Measurements from ENCODE around the gene DENND4C.
A peak's percentile ranks its signal among the peaks of the same experiment; 100 is the strongest.
"Not testable (repeated sequence)": the region's sequence is repeated elsewhere in the genome, so short reads cannot be mapped to it uniquely, and the experiment has no call there.

The DENND4C gene
- 271 to 304 reads per million in 2 donors for total RNA-seq

DNA sequence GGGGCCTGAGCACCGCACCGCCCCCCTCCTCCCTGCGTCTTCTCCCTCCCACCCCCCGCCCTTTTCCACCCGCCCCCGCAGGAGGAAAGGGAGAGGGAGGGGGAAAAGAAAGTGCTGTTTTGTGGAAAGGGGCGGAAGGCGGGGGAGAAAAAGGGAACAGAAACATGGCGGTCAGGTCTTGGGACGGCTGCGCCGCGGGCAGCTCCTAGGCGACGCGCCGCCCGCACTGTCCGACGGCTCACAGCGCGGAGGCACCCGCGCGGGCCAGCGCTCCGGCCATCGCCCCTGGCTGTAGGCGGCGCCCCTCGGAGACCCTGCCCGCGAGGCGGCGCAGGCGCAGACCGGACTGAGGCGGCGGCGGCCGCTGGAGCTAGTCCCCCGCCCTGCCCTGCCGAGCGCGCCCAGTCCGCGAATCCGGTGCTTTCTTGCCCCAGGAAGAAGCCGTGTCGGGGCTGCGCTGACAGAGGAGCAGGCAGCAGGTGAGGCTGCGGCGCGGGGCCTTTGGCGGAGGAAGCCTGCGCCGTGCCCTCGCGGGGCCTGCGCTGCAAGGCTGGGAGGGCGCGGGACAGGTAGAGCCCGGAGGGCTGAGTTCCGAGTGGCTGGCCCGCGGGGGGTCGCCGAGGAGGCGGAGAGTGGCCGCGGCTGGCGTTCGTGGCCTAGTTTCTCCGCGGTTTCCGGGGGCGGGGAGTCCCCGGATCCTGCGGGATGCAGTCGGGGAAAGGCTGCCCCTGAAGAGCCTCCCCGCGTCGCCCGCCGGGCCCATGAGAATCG, at the start of gene DENND4C:
DENND4C (plus strand) TSS at position 339 of the 771 bp plus-strand sequence. CDS start 45,482 bp downstream, outside the sequence.
- DNase-seq: peak; percentile 73

- DNase-seq: no peak
Observed at GRCh38 chr9:19180991-19181390, 49.5 kb upstream of the DENND4C start.

- DNase-seq: no peak
Observed at GRCh38 chr9:19181561-19181960, 48.9 kb upstream of the DENND4C start.

DNA sequence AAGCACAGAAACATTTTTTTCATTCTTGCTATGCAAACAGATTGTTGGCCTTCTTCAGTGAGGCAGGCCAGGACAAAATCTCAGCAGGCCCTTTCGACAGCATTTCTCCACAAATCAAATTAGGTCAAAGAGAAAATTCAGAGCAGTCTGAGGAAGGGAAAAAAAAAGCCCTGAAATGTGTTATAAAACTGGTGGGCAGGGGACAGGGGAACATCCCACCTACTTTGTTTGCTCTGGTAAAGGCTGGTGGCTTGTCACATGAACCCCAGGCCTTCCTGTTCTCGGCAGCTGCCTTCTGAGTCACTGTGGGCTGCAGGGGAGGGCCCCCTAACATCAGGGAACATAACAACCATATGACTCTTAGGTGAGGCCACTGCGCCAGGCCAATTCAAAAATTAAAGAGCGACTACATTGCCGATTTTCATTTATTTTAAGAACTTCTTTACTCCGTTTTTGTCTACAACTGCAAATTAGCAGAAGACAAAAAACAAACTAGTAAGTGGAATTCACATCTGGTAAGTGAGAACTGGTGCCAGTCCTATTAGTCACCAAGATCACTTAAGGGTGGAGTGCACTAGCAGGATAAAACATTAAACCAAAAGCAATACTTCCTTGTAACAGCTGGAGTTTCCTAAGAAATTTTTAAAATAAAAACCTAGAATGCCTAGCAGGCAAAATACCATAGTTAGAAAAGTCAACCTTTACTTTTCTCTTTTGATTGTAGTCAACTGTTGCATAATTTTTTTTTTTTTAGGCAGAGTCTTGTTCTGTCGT, 46.2 kb upstream of the DENND4C start:
- no peak for DNase-seq

DNA sequence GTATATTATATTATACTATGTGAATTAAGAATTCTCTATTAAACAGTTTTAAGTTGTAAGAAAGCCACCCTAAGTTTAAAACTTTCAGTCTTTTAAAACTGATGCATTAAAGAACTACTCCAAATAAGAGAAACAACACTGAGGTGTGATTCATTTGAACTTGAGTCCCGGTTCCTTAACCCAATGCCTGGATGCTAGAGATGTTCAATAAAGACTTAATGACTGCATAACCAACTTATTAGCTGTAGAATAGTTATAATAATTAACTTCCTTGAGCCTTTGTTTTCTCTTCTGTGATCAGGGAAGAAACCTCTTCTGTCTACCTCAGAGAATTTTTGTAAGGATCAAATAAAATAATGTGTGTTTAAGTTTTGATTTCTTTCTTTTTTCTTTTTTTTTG, 45.3 kb upstream of the DENND4C start:
- no peak for DNase-seq

DNA sequence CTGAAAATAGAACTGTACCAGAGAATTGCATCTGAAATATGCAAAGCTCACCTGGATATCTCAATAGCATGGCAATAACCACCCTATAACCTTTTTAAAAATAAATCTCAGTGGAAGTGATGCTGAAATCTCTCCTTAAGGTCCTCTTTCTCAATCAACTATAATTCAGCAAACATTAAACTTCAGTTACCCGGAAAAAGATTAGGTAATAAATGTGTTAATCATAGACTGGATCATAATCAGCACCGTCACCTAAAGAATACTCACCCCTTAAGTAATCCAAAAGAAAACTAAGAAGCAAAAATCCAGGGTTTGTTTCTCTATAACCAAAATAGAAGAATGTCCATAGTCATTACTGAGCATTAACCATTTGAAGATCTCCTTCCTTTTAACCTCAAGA, 44.3 kb upstream of the DENND4C start:
- no peak for DNase-seq

DNA sequence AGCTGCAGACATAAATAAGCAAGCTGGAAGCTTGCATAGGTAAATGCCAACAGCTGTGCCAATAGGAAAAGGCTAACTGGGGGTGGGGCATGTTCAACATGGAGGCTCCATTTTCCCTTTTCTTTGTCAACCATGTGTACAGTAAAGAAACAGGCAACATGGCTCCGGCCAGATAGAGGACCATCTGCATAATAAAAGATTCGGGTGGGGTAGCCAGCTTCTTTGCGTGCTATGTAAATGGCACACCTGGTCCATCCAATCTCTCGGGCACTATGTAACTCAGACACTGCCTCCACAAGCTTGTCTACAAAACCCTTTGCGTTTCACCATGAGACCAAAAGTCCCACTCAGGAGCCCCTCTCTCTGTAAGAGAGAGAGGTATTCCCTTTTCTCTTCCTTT, 41.7 kb upstream of the DENND4C start:
- no peak for DNase-seq

DNA sequence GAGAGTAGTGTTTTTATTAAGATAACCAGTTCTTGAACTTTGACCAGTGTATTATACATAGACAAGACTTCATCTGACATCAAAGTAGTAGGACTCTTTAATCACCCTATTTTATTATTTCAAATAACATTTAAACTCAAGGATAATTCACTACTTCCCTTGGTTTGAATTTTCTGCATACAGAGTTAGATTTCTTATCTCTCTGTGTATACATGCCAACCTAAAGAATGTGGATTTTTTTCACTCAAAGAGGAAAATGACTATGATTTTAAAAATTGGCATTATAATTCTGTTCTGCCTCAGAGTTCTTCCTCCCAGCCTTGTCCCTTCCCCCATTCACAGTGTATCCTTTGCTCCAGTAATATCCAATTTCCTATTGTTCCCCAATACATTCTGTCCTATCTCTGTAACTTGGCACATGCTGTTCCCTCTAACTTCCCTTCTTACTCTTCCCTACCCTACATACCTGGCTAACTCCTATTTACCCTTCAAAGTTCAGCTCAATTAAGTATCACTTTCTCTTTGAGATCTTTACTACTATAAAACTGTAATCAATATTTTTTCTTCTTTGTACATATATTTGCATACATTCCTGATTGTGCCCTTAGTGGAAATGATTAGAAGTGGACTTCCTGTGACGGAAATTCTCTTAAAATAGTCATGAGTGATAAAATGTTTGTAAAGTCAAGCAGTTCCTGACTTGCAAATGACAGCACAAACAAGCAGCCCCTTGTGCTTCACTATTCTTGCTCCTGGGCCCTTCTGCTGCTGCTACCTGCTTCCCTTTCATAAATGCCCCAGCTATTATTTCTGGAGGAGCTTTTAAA, 38.1 kb upstream of the DENND4C start:
- DNase-seq: no peak

GRCh38 chr9:19193029-19193324, 37.5 kb upstream of the DENND4C start:
- DNase-seq: no peak

GRCh38 chr9:19193358-19193973, 37.0 kb upstream of the DENND4C start:
- not testable (repeated sequence) for DNase-seq

- DNase-seq: no peak
Observed at GRCh38 chr9:19198406-19198805, 32.1 kb upstream of the DENND4C start.

DNA sequence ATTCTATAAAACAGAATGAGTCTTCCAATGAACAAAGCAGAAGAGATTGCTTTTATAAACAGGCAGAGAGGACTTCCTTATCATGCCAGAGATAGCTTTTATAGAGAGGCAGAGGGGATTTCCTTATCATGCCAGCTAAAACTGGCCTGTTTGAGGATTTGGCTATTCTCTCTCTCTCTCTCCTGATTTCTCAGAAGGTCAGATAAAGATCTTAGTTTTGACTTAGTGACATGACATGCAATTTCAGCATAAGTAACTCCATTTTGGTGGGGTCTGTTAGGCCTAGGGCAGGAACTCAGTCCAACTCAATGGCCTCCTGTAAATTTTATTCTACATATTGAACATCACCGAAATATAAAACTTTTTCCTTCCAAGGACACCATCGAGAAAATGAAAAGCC, 31.5 kb upstream of the DENND4C start:
- no peak for DNase-seq

- DNase-seq: no peak
Observed at GRCh38 chr9:19200229-19200628, 30.3 kb upstream of the DENND4C start.

- DNase-seq: no peak
Observed at GRCh38 chr9:19201899-19202891, 28.3 kb upstream of the DENND4C start.

- DNase-seq: no peak
Observed at GRCh38 chr9:19203058-19203457, 27.4 kb upstream of the DENND4C start.

GRCh38 chr9:19208653-19209052, 21.8 kb upstream of the DENND4C start:
- DNase-seq: no peak

DNA sequence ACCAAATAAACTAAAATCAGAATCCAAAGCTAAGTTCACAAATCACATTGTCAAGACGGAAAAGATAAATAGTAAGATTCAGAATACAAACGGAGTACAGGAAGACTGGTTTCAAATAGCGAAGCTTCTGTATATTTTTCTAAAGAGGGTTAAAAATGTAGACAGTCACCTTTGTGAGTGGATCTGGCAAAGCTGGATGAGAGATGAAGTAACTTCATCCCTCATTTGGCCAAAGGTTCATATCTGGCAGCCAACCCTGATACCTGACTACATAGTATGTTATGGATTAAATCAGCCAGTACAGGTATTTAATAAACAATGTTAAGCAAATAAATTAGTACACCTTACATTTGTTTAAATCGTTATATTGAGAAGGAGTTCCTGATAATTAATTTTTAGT, 21.3 kb upstream of the DENND4C start:
- no peak for DNase-seq

DNA sequence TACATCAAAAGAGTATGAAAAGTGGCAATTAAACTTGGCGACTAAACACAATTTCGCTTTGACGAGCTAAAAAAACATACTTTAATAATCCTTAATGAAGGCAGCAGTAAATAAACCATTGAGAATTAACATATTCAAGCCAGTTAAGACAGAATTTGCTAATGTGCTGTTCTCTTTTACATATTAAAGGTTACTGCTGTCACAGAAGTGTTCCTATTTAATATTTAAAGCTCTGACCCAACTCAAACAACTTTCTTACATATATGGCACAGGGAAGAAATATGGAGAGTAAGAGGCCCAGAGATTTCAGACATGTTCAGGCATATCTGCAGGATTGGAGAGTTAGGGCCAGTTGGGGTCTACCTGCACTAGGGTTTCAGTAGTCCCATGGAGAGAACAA, 16.7 kb upstream of the DENND4C start:
- DNase-seq: no peak

DNA sequence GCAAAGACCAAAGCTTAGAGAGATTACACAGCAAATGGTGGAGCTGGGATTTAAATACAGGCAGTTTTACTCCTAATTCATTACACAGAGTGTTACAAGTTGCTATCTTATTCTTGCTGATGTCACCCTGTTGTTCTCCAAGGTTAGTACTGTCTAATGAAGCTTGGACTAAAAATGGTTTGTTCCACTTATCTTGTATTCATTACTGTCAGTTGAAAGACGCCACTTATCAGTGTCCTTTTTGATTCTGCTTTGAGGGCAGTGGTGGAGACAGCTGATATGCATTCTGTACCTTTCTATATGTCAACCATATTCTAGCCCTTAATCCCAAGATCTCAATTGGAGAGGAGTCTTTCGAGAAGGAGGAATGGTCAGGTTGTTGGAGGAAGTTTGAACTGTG, 14.0 kb upstream of the DENND4C start:
- no peak for DNase-seq

DNA sequence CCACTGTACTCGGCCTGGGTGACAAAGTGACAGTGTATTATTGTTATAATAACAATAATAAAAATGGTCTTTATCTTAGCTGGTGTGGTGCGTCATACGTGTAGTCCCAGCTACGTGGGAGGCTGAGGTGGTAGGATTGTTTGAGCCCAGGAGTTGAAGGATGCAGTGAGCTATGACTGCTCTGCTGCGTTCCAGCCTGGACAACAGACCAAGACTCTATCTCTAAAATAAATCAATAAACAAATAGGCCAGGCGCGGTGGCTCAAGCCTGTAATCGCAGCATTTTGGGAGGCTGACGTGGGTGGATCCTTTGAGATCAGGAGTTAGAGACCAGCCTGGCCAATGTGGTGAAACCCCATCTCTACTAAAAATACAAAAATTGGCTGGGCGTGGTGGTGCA, 9.2 kb upstream of the DENND4C start:
- DNase-seq: no peak

- DNase-seq: no peak
Observed at GRCh38 chr9:19223724-19224123, 6.8 kb upstream of the DENND4C start.

DNA sequence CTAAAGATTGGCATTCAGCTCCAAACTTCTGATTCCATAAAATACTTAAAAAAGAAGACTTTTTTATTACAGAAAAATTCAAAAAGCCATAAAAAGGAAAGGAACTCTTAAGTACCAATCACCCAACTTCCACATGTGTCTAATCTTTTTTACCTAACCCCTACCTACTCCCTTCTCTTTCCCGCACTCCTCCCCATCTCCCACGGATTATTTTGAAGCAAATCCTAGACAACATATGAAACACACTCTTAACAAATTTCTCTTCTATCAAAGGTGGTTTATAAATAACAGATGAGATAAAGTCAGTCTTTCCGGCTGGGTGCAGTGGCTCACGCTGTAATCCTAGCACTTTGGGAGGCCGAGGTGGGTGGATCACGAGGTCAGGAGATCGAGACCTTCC, 5.9 kb upstream of the DENND4C start:
- no peak for DNase-seq

All from activated gamma-delta T cell (primary cell).